Sciatic nerve (tissue), 2 donors: ENCODE measurements around the gene STAT3. TPM values are rescaled to one million over a fixed set of nuclear protein-coding genes. Genes with fewer than 3 reads are reported as not detected.
"Not testable (repeated sequence)": the region's sequence is repeated elsewhere in the genome, so short reads cannot be mapped to it uniquely, and the experiment has no call there.

Source experiments
- ATAC-seq: fragments of 200-7000 bp; cut with Tn5 transposase; one replicate; pipeline ENCODE4 v1.9.1; 2020; ENCODE audit warnings: mild to moderate bottlenecking, moderate library complexity
- DNase-seq: peaks from one replicate; pipeline ENCODE4 v3.0.0-alpha.2; 2020; ENCODE audit warnings: low spot score
- intact Hi-C: fragments of 100-400 bp; cut with DNase I; formaldehyde crosslinking; loops from one replicate; pipeline ENCODE4 v1.14.2; 2022
- total RNA-seq: library from RNA; stranded (reverse); fragmentation: NEBNext Ultra II Directional; extraction: Animal tissue kit (Norgen Biotek cat#: 25700); gene quantifications from one replicate; pipeline ENCODE4 v1.2.1, GENCODE V29; 2021
- donor health status: DM: no; HTN: no; CAD: no.
- donor health status: DM: no; HTN: no; CAD: no.

Gene STAT3
- 284 TPM for total RNA-seq

DNA sequence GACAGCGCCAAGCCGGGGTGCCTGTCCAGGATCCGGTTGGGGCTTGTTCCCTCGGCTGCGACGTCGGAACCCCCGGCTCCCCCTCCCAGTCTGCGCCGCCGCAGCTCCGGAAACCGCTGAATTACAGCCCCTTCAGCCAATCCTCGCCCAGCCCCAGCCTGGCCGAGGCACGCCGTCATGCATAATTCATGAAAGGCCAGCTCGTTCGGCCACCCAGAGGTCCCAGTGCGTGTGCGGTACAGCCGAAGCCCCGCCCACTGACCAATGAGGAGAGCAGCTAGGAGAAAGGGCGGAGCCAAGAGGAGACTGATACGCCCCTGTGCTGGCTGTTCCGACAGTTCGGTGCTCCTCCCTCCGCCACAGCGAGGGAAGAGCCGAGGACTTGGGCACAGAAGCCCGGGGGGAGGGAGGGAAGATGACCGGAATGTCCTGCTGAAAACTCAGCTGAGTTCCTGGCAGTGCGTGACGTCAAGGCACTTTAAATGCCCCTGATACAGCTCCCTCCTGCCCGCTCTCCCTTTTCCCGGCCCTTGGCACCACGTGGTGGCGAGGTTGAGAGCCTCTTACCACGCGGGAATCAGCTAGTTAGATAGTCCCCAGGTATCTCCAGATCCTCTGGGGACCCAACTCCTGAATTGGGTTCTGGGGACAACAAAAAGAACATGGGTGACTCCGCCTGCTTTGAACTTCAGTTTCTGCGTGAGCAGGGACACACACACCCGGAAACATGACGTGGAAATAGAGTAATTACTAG, at the start of gene STAT3:
STAT3 (minus strand) TSS at position 62 of the 754 bp plus-strand sequence. CDS start 39,926 bp downstream, outside the sequence.
- intact Hi-C loops = no loop called here
- ATAC-seq (peak; percentile 98), DNase-seq (peak; percentile 100)

DNA sequence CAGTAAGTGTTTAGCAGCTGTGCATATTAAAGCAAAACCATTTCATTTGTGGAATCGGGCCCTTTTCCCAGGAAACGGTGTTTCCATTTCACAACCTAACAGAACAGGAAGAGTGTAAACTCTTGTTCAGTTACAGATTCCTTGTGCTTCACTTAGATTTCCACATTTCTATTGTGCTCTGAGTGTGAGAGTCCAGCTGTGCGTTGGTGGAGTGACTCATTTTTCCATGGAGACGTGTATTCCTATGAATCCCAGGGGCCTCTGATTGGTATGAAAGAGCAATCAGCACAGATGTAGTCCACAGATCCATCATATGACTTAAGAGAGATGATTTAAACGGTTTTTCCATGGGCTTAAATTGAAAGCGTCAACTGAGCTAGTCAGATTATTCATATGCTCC, 48.1 kb upstream of the STAT3 start:
- peak; percentile 96 for ATAC-seq
- intact Hi-C loops = no loop called here
- DNase-seq = no peak

DNA sequence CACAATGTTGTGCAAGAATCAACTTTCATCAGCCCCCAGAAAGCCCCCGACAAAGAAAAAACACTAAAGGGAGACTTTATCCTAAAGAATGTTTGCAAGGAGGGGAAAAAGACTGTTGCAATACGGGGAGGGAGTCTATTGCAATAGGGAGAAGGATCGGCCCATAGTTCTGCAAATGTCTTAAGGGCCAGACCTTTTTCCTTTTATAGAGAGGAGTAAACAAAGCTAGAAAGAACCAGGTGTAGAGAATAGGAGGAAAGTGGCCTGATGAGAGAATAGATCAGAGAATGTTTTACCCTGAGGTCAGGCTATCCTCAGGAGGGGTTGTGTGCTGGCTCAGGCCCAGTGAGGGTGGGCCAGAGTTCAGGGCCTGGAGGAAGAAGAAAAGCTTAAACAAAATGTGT, 43.5 kb upstream of the STAT3 start:
- peak; percentile 53 for ATAC-seq
- DNase-seq = peak; percentile 74
- intact Hi-C loops = no loop called here

GRCh38 chr17:42429726-42430447, 41.6 kb upstream of the STAT3 start:
- DNase-seq (no peak), ATAC-seq (peak; percentile 11)
- intact Hi-C loops = no loop called here

DNA sequence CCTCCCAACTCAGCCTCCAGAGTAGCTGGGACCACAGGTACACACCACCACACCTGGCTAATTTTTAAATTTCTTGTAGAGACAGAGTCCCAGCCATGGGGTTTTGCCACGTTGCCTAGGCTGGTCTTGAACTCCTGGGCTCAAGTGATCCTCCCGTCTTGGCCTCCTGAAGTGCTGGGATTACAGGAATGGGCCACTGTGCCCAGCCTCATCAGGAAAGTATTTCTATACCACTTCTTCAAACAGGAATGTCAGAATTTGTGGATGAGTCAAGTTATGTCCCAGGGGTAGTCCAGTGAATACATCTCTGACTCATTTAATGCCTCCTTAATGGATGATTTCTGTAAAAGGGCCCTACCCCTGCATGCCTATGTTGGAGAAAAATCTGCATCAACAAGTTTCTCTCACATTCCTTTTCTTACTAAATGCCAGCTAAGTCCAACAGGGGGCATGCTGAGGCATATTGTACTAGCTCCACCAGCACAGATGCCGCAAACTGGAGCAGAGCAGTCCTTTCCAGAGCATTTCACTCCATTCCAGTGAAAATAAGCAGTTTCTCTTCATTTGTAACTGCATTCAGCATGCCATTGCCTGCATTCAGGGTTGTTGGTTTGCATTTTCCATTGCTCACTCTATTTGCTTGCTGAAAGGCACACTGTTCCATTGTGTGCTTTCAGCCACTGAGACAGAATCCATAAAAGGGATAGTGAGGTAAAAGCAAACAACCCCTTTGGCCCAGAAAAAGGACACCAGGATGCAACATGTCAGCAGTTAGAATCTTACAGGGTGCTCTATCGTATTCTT, 40.1 kb upstream of the STAT3 start:
- DNase-seq = peak; percentile 69
- intact Hi-C loops = no loop called here
- ATAC-seq = peak; percentile 74

GRCh38 chr17:42424991-42425610, 36.9 kb upstream of the STAT3 start:
- DNase-seq (peak; percentile 60), ATAC-seq (no peak)
- intact Hi-C loops = loop anchor here (5.0 kb wide), 1 partner anchor 32 kb away; the partner anchor contains the start of gene ATP6V0A1

GRCh38 chr17:42423766-42424165, 35.5 kb upstream of the STAT3 start:
- no peak for ATAC-seq
- peak; percentile 55 for DNase-seq
- intact Hi-C loops = loop anchor here (5.0 kb wide), 1 partner anchor 34 kb away; the partner anchor contains the start of gene ATP6V0A1

DNA sequence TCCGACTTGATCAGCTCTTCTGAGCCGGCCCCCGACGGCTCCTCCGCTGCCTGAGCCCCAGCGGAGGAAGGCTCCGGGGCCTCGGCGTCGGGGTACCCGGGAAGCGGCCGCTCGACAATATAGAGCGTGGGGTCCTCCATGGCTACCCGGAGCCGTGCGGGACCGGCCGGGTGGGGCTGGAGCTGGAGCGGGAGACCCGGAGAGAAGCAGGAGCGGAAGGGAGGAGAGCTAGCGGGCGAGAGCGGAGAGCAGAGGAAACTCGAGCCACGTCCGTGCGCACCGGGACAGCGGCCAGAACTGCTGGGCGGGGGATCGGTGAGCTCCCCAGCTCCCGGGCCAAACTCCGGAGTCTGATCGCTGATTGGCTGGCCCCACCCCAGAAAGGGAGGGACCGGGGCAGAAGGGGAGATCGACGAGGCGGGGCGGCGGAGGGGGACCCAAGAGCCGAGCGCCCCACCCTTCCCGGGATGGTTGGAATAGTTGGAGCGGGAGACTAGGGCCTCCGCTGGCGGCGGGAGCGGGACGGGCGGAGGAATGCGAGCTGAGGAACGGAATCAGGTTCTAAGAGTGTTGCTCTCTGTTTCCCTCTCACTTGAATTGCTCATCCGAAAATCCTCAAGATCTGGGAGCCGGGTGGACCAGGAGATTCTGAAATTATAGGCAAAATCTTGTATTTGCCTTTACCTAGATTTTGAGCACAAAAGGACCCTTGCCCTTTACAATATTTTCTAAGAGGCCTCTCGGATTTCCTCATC, 34.9 kb upstream of the STAT3 start, which contains the start of gene CAVIN1:
CAVIN1 (minus strand) TSS at position 299 of the 755 bp plus-strand sequence; CDS start at position 140, 159 bp downstream.
- intact Hi-C loops = loop anchor here (5.0 kb wide), 1 partner anchor 34 kb away; the partner anchor contains the start of gene ATP6V0A1
- peak; percentile 100 for DNase-seq
- ATAC-seq = peak; percentile 97

GRCh38 chr17:42422412-42422957, 34.2 kb upstream of the STAT3 start:
- DNase-seq (peak; percentile 68), ATAC-seq (peak; percentile 66)
- intact Hi-C loops = loop anchor here (5.0 kb wide), 1 partner anchor 35 kb away; the partner anchor contains the start of gene ATP6V0A1

GRCh38 chr17:42421507-42422338, 33.5 kb upstream of the STAT3 start:
- peak; percentile 25 for ATAC-seq
- peak; percentile 76 for DNase-seq
- intact Hi-C loops = loop anchor here (5.0 kb wide), 1 partner anchor 36 kb away; the partner anchor contains the start of gene ATP6V0A1

GRCh38 chr17:42421136-42421506, 32.9 kb upstream of the STAT3 start:
- DNase-seq = no peak
- ATAC-seq = no peak
- intact Hi-C loops = loop anchor here (5.0 kb wide), 1 partner anchor 36 kb away; the partner anchor contains the start of gene ATP6V0A1

- not testable (repeated sequence) for DNase-seq, ATAC-seq
- intact Hi-C loops = loop anchor here (10.0 kb wide), 1 partner anchor 97 kb away; no protein-coding TSS in a partner anchor
Observed at GRCh38 chr17:42417981-42418380, 29.7 kb upstream of the STAT3 start.

DNA sequence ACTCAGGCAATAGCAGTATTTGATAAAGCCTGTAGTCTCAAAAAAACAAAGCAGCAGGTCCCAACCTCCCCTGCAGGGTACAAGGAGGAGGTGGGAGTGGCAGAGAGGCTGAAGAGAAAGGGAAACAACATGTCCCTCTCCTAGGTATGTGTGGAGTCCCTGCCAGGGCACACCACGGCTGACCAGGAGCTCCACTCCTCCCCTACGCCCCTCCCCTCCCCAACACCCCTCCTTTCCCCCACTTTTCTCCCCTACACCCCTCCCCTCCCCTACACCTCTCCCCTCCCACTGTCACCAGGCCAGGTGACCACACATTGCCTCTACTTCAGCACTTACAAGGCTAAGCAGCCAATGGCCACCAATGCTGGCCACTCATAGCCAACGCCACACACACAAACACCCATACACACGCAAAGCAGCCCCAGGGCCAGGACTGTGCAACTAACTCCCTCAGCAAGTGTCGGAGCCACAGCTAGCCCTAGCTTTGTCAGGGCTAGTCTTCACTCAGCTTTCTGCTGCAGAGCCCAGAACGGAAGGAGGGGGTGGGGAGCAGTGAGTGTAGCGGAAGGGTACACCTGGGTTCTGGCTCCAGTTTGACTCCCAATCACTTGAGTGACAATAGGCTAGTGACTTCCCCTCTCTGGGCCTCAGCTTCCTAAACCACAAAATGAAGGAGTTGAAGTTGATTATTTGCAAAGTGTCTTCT, 26.6 kb upstream of the STAT3 start:
- DNase-seq (no peak), ATAC-seq (no peak)
- intact Hi-C loops = loop anchor here (10.0 kb wide), 1 partner anchor 100 kb away; no protein-coding TSS in a partner anchor

GRCh38 chr17:42413464-42414040, 25.3 kb upstream of the STAT3 start:
- no peak for DNase-seq
- intact Hi-C loops = loop anchor here (10.0 kb wide), 1 partner anchor 101 kb away; no protein-coding TSS in a partner anchor
- no peak for ATAC-seq

DNA sequence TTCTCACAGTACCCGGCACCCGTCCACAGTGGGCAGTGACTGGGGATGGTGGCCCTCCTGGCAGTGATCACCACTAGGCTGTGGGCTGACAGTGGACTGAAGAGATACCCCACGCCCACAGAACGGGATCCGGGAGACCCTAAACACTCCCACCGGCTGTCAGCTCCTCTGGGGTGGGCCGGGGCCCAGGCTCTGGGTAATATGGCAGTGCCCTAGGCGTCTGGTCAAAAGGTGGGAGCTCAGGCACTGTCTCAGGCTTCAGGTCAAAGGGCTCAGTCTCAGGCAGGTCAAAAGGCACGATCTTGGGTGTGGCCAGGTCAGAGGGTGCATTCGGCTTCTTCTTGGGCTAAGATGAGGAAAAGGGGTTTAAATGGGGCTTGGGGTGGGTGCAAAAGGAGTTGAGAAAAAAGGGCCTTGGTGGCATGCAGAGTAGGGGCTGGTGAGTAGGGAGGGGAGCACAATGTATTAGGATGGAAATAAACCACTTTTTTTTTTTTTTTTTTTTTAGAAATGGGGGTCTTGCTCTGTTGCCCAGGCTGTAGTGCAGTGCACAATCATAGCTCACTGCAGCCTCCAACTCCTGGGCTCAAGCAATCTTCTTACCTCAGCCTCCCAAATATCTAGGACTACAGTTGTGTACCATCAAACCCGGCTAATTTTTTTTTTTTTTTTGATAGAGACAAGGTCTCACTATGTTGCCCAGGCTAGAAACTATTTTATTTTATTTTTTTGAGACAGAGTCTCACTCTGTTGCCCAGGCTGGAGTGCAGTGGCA, 23.9 kb upstream of the STAT3 start:
- ATAC-seq = no peak
- intact Hi-C loops = loop anchor here (10.0 kb wide), 1 partner anchor 103 kb away; no protein-coding TSS in a partner anchor
- DNase-seq = no peak
